Measurements from ENCODE around the gene EFCAB6.

The EFCAB6 gene

GRCh38 chr22:43812149-43812842 is at the start of gene EFCAB6:
EFCAB6 (minus strand) TSS chr22:43812305; CDS start chr22:43782318, 29,987 bp downstream.
- DNase-seq (ENCODE audit: low read depth, low spot score), result peak; percentile 84

- no peak for DNase-seq (ENCODE audit: low read depth, low spot score)
Observed at GRCh38 chr22:43861529-43861928, 49.4 kb upstream of the EFCAB6 start.

- no peak for DNase-seq (ENCODE audit: low read depth, low spot score)
Observed at GRCh38 chr22:43860831-43861230, 48.7 kb upstream of the EFCAB6 start.

- no peak for DNase-seq (ENCODE audit: low read depth, low spot score)
Observed at GRCh38 chr22:43860126-43860525, 48.0 kb upstream of the EFCAB6 start.

- no peak for DNase-seq (ENCODE audit: low read depth, low spot score)
Observed at GRCh38 chr22:43859621-43860020, 47.5 kb upstream of the EFCAB6 start.

- no peak for DNase-seq (ENCODE audit: low read depth, low spot score)
Observed at GRCh38 chr22:43859176-43859575, 47.1 kb upstream of the EFCAB6 start.

- no peak for DNase-seq (ENCODE audit: low read depth, low spot score)
Observed at GRCh38 chr22:43858156-43858895, 46.2 kb upstream of the EFCAB6 start.

GRCh38 chr22:43857367-43857766 is 45.3 kb upstream of the EFCAB6 start:
- DNase-seq (ENCODE audit: low read depth, low spot score), result no peak

- DNase-seq (ENCODE audit: low read depth, low spot score), result no peak
Observed at GRCh38 chr22:43855431-43855830, 43.3 kb upstream of the EFCAB6 start.

GRCh38 chr22:43854786-43855271 is 42.7 kb upstream of the EFCAB6 start:
- DNase-seq (ENCODE audit: low read depth, low spot score), result no peak

- DNase-seq (ENCODE audit: low read depth, low spot score), result no peak
Observed at GRCh38 chr22:43854121-43854785, 42.1 kb upstream of the EFCAB6 start.

- no peak for DNase-seq (ENCODE audit: low read depth, low spot score)
Observed at GRCh38 chr22:43853328-43853931, 41.3 kb upstream of the EFCAB6 start.

GRCh38 chr22:43852573-43853327 is 40.6 kb upstream of the EFCAB6 start:
- no peak for DNase-seq (ENCODE audit: low read depth, low spot score)

GRCh38 chr22:43851979-43852307 is 39.8 kb upstream of the EFCAB6 start:
- no peak for DNase-seq (ENCODE audit: low read depth, low spot score)

GRCh38 chr22:43851058-43851978 is 39.2 kb upstream of the EFCAB6 start:
- DNase-seq (ENCODE audit: low read depth, low spot score), result no peak

GRCh38 chr22:43850529-43850928 is 38.4 kb upstream of the EFCAB6 start:
- no peak for DNase-seq (ENCODE audit: low read depth, low spot score)

GRCh38 chr22:43849731-43850130 is 37.6 kb upstream of the EFCAB6 start:
- no peak for DNase-seq (ENCODE audit: low read depth, low spot score)

- DNase-seq (ENCODE audit: low read depth, low spot score), result no peak
Observed at GRCh38 chr22:43848366-43849171, 36.5 kb upstream of the EFCAB6 start.

Data from activated naive CD8-positive, alpha-beta T cell treated with anti-CD3 and anti-CD28 coated beads, Interleukin-2, amount 50 U/mL, for 16 hours (primary cell).